Right renal pelvis (tissue), 4 donors: ENCODE measurements around the gene HOXA7. TPM values are rescaled to one million over a fixed set of nuclear protein-coding genes. Genes with fewer than 3 reads are reported as not detected.

Experiments used
- DNase-seq, 4 donors: peaks; one replicate each; pipeline ENCODE4 v3.0.0-alpha.2; 2013; ENCODE audit warnings: low read depth in 4 of 4, low spot score in 3 of 4, missing footprints in 1 of 4
- polyA plus RNA-seq, 4 donors: library from polyadenylated mRNA; unstranded; fragments of 120-200 nt; gene quantifications; one replicate each; pipeline ENCODE4 v1.2.1, GENCODE V29; 2013; ENCODE audit not compliant: insufficient read length in 4 of 4

The HOXA7 gene
- polyA plus RNA-seq, 4 donors: 28.8 to 32.1 (median 31.2) TPM

DNA sequence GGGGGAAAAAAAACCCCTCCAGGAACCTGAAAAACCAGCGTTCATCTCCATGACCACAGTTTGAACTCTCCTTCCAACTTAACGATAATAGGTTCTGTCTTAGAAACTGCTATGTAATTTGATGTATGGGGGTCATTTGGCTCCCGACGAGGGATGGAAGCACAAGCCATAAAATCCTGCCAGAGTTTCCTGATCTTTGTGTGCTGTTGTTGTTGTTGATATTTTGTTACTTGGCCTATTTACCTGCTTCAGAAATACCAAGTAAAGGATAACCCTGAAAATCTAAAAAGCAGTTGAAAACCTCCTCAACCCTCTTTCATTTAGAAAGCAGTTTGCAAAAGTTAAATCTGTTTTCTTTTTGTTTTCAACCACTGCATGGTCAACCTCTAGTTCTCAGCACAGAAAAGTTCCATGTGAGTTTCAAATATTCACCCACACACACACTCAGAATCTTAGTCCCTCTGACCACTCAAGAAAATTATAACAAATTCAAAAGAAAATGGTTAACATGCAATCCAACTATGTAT, 44.7 kb downstream of the HOXA7 start:
- no peak for DNase-seq

DNA sequence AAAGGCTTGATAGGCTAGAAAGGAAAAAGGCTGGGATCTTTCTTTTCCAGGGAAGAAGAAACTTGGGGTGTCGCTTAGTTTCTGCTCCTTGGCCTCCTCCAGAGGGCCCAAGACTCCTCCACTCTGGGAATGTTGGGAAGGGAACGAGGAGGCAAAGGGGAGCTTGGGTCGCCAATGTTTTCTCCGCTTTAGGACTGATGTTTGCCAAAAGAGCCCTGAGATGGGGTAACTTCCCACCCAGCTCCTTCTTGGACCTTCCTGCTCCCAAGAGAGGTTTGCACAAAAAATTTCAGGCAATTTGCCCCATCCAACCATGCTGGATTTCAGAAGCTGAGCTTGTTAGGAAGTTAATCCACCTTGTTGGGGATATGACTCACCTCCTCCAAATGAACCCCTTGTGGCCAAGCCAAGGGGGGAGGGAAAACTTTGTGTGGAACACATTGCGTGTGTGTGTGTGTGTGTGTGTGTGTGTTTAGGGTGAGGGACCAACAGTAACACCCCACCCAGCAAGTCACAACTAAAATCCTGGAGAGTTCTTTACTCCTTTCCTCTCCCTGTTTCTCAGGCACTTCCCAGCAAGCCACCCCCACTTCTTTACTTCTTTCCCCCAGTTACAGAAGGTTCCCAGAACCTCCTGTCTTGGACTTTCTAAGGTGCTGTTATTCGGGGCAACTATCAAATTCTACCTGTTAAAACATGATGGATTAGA, 45.3 kb downstream of the HOXA7 start:
- DNase-seq: no peak

DNA sequence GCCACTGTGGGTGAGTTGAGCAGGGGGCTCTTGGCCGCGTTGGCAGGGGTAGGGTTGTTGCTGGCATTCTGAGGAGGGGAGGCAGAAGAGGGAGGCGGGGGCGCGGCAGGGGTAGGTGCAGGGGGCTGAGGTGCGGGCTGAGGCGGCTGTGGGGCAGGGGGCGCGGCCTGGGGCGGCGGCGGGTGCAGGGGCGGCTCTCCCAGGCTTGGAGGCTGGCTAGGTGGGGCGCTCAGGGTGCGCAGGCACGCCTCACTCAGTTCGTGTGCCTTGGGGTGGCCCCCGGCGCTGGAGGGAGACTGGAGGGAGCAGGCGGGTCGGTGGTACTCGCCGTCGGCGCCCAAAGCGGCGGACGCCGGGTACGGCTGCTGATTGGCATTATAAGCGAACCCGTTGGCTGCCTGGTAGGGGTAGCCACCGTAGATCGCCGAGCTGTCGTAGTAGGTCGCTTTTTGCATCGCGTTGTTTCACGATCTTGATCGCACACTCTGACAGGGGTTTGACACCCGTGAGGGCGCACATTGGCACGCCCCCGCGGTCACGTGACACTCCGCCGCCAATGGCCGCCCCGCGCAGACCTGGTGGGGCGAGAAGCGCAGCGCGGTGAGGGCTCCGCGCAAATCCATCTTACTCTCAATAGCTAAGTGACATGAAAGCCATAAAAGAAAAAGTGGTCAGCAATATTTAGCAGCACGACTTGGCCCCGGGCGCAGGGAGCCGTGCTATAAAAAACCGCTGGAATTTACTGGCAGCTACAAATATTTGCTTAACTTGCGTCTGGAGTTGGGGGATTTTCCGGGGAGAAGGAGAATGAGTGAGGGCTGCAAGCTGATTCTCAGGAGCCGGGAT, 46.1 kb downstream of the HOXA7 start:
- no peak for DNase-seq

DNA sequence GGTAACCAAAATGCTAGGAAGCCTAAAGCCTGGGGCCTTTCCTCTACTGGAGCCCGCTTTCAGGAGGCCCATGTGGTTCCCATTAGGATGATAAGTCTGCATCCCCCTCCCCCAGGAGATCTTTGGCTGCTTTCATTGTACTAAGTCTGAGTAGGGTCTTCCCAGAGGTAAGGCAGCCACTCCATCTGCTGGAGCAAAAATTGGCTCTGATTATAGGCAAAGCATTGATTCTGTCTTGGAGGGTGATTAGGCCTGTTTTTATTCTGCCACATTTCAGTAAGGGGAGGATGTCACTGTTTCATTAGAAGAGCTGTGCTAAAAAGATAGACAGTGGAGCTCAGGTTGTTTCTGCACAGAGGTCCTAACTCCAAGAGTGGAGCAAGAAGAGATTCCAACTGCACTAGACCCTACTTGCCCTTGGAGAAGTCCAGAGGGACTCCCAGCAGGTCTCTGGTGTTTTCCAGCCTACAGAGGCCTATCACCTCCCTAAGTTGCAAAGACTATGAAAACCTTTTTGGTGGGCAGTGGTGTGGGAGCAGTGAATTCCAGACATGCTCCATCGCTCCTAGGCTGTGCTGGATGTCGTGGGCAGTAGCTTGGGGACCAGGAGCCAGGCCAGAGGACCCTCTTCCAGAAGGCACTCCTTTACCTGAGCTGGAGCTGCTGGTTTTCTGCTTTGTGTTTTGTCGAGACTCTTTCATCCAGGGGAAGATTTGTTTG, 46.8 kb downstream of the HOXA7 start:
- no peak for DNase-seq

DNA sequence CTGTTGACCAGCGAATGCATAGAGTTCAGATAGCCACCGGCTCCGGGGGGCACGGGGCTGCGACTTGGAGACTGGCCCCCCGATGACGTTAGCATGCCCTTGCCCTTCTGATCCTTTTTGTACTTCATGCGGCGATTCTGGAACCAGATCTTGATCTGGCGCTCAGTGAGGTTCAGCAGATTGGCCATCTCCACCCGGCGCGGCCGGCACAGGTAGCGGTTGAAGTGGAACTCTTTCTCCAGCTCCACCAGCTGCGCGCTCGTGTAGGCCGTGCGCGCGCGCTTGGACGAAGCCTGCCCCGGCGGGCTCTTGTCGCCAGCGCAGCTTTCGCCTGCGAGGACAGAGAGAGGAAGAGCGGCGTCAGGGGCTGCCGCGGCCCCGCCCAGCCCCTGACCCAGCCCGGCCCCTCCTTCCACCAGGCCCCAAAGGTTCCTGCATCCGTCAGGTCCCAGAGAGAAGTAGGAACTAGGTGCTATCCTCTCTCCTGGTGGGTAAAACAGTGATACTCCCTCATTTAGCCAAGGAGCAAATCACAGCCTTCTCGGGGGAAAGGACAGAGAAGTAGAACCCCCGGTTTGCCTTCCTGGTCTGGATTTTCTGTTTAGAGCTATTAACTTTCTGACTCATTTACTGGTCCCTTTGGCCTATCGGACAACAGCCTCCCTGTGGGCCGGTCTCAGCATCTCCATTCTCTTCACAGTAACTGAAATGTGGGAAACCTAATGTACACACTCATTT, 47.9 kb downstream of the HOXA7 start:
- DNase-seq: no peak

DNA sequence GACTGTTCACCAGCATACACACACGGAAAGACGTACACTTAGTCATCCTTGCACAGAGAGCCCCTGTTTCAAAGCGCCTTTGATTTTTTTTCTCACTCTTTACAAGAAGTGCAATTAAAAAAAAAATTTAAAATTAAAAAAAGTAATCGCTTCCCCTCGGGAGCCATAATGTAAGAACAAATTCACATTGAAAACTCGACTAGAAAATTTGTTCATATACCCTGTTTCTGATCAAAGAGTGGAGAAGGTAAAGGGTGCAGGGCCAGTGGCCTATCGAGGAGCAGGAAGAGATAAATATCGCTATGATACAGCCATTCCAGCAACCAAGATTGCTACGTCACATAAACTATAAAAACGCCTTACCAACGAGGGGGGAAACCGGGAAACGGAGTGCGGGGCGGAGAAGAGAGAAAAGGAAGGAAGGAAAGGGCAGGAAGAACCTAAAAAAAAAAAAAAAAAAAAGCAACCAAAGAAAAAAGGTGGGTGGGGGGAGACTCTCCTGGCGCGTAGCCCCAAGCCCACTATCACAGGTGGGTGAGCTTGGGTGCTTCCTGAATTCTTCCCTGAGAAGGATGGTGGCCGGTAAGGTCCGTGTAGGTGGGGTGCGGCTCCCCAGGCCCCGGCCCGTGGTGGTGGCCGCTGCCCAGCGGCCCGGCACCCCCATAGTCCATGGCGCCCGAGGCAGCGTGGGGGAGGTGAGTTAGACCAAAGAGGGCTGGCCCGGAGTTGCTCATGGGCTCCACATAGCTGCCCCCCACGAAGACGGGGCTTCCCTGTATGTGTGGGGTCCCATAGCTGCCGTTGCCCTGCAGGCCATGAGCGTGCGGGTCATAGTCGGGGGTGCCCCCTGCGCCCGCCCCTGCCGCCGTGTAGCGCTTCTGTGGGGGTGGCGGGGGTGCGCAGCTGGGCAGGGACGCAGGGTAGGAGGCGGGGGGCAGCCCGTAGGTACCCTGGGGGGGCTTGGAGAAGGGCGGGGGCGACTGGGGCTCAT, 48.8 kb downstream of the HOXA7 start:
- DNase-seq: no peak

DNA sequence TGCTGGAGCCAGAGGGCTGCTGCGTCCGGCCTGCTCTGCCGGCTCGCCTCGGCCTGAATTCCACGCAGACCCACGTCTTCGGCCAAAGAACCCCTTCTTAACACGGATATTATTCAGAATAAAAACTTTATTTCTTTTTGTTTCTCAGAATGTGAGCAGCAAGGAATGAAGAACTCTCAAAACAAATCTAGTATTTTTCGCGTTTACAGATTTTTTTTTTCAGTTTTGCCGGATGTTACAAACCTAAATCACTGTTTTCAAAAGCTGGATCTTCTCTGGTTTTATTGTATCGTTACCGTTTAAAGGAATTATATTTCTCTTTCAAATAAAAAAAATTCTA, 49.6 kb downstream of the HOXA7 start:
- no peak for DNase-seq

DNA sequence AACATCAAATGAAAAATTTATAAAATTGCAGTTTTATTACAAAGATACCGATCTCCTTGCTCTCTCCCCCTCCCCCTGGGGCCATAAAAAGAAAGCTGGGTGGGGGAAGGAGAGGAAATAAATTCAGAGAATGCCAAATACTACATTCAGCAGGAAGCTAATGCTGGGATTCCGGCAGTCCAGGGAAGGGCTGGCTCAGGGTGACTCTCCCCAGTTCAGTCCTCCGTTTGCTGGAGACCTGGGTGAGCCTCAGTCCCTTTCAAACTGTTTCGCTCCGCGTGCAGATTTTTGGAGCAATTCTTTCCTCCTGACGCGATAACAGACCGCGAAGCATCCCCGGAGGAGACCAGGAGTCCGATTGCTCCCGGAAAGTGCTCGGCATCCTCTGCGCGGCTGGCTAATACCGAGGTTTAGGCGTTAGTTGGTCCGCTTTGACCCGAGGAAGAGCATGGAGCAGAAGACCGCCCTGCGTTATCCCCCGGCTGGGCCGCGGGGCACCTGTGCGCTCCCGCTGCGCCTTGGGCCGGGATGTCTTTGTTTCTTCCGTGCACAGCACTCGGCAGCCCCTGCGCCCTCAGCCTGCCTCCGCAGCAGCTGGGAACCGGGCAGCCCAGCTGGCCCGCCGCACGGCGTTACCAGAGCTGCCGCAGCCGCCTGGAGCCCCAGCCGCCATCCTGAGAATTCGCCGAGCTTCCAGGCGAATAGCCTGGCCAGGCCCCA, 50.1 kb downstream of the HOXA7 start:
- peak in 1 of 4 donors; percentile 30 for DNase-seq

DNA sequence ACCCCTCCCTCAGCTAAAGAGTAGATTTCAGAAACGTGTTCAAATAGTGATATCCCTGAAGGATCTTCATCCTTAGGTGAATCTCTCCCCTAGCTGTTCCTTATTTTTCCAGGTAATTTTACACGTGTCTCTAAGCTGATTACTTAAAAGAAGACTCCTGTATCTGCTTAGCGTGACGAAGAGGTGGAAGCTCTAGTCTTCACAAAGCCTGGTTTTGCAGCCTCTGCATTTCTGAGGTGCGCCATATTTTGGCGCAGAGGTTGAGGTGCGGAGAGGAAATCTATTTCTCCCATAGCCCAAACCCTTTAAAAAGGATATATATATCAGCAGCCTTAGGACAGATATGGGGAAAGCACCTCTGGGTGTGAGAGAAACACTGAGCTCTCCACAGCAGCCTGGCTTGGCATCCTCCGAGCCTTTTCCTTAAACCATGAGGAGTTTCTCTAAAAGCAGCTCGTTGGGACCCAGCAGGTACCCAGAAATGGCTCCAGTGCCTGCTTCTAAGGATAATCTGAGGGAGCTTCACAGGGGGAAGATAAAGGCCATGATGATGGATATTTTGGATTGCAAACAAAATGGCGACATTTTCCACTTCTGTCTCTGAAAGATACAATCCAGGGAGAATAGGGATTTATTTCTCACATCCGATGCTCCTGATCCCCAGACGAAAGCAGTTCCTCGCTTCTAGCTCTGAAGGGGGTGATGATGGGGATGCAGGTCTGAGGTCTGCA, 51.0 kb downstream of the HOXA7 start:
- peak in 1 of 4 donors; percentile 21 for DNase-seq

DNA sequence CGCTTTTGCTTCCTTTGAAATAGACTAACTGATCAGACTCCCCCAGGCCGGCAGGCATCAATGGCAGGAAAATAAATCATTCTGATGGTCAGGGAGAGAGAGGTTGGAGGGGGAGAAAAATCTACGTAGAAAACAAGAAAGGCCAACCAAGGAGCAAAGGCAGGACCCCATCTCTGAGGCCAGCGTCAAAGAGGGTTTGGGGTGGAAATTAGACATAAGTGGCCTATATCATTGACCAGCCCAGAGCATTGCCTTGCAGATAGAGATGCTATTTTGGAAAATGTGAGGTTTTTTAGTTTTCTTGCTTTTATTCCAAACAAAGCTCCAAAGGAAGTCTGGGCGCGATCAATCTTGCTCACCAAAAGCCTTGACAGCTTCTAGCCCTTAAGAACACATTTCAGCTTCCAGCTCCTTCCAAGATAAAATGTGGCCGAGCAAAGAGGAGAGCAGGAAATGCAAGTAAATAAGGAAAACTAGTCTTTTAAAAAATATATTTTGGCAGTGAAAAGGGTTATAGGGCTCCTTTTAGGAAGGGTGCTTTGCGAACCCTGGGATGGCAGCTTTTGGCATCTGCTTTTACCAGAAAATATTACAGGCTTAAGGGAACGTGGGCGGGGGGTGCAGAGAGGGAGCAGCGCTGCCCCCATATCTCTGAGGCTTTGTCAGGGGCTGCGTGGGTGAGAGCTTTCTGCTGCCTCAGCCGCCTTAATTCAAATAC, 52.0 kb downstream of the HOXA7 start:
- DNase-seq: peak in 3 of 4 donors; percentile 60 to 82 (median 68)

Other genes starting within 250 kb of the HOXA7 start
- gene HOXA1, start 60.7 kb downstream of the HOXA7 start, polyA plus RNA-seq: 1 to 10 TPM; 2.3 to 3.6 (median 2.5) TPM
- gene HOXA2, start 54.0 kb downstream of the HOXA7 start, polyA plus RNA-seq: 10 to 100 TPM in 1 of 4 donors, 1 to 10 TPM in 3; 8.2 to 10.1 (median 9.5) TPM
- 10 to 100 TPM; 20.4 to 24.3 (median 23.3) TPM for gene HOXA4, start 25.9 kb downstream of the HOXA7 start, polyA plus RNA-seq
- gene HOXA5, start 13.0 kb downstream of the HOXA7 start, polyA plus RNA-seq: 10 to 100 TPM; 71.9 to 83.8 (median 78.1) TPM
- gene HOXA6, start 8.9 kb downstream of the HOXA7 start, polyA plus RNA-seq: 10 to 100 TPM; 24.3 to 43.2 (median 29.4) TPM
- 10 to 100 TPM; 32.6 to 44.4 (median 39.4) TPM for gene HOXA3, start 4.1 kb downstream of the HOXA7 start, polyA plus RNA-seq
- 100 to 1,000 TPM in 3 of 4 donors, 10 to 100 TPM in 1; 92.9 to 122 (median 115) TPM for gene HOXA9, start 8.9 kb upstream of the HOXA7 start, polyA plus RNA-seq
- 100 to 1,000 TPM; 144 to 166 (median 157) TPM for gene HOXA10, start 17.6 kb upstream of the HOXA7 start, polyA plus RNA-seq
- gene HOXA11, start 28.6 kb upstream of the HOXA7 start, polyA plus RNA-seq: 10 to 100 TPM; 35.0 to 41.3 (median 39.7) TPM
- gene HOXA13, start 43.4 kb upstream of the HOXA7 start, polyA plus RNA-seq: under 1 TPM in 2 of 4 donors, not detected in 2; 0.01 to 0.06 TPM
- gene EVX1, start 86.1 kb upstream of the HOXA7 start, polyA plus RNA-seq: under 1 TPM in 2 of 4 donors, not detected in 2; 0.12 to 0.23 TPM